GM19452 (cell line): ENCODE results near the gene CYB561D2.
"Not testable (repeated sequence)": the region's sequence is repeated elsewhere in the genome, so short reads cannot be mapped to it uniquely, and the experiment has no call there.

Source experiments
- ATAC-seq: cut with Tn5 transposase; IDR thresholded peaks from one replicate; pipeline ENCODE4 v1.9.1; 2021; ENCODE audit not compliant: unreplicated experiment

Gene CYB561D2, protein sequence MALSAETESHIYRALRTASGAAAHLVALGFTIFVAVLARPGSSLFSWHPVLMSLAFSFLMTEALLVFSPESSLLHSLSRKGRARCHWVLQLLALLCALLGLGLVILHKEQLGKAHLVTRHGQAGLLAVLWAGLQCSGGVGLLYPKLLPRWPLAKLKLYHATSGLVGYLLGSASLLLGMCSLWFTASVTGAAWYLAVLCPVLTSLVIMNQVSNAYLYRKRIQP

DNA sequence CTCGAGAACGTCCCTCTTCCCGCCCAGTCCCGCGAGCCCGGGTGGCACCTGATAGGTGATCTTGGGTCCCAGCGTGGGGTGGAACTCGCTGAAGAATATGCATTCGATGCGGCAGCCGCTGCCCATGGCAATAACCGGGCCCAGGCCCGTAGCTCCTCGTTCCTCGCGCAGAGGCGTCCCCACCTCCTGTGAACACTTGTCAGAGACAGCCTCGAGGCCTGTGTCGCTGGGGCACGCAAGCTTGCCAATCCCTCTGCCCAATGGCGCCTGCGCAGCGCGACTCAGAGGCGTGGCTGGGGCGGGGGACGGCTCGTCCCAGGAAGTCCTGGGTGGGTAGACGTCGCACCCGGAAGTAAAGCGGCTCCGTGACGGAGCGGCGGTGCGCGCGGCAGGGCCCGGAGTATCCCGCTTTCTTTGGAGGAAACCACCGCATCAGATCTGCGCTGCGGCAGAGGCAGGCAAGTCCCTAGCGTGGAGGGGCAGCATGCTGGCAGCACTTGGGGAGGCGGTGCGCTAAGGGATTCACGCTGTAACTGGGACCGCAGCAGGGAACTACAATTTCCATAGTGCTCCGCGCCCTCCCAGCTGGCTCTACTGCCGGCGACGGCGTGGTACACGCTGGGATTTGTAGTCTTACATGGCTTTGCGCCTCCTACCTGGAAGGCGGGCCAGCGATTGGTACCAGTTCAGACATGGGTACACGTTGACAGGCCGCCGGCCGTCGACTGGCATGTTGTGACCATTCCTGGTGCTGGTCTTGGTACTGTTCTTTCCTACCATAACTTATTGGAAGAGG, at the start of gene CYB561D2, which contains the start of gene NPRL2:
Gene CYB561D2, plus strand, starts transcription at position 336 of the 796 bp plus-strand sequence. CDS start 572 bp downstream, outside the sequence.
Gene NPRL2, minus strand, starts transcription at position 249 of the 796 bp plus-strand sequence. Its CDS starts 123 bp downstream, at position 126.
- ATAC-seq: peak; percentile 82

DNA sequence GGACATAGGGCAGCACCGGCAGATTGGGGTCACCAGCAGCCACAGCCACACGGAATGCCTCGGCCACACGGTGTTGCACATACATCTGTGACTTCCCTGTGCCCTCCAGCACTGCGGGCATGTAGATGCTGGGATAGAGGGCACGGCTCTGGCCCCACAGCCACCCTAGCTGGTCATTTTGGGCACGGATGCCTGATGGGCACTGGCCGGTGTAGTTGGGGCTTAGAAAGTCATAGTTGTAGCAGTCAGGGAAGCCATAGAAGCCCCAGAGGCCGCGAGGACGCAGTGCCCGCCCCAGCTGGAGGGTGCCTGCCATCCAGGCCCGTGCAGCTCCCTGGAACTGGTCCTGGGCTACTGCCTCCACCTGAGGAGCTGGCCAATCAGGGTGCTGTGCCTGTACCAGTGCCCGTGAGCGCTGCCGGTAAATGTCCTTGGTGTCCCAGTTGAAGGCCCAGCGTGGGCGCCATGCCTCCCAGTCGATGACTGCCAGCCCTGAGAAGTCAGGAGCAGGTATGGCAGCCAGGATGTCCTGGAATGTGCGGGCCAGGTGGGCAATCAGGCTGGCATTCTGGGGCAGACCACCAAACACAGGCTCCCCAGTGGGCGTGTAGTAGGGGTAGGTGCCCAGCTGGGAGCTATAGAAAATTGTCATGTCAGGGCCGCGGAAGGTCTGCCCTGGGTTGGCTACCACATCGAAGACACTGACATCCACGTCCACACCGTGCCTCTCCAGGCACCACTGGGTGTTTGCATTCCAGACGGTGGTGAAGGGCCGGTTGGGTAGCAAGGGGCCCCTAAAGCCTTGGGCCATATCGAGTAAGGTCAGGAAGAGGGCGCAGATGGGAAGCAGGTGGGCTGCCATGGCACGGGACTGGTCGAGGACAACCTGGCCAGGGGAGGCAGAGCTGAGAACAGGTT, 48.3 kb upstream of the CYB561D2 start:
- ATAC-seq: no peak

DNA sequence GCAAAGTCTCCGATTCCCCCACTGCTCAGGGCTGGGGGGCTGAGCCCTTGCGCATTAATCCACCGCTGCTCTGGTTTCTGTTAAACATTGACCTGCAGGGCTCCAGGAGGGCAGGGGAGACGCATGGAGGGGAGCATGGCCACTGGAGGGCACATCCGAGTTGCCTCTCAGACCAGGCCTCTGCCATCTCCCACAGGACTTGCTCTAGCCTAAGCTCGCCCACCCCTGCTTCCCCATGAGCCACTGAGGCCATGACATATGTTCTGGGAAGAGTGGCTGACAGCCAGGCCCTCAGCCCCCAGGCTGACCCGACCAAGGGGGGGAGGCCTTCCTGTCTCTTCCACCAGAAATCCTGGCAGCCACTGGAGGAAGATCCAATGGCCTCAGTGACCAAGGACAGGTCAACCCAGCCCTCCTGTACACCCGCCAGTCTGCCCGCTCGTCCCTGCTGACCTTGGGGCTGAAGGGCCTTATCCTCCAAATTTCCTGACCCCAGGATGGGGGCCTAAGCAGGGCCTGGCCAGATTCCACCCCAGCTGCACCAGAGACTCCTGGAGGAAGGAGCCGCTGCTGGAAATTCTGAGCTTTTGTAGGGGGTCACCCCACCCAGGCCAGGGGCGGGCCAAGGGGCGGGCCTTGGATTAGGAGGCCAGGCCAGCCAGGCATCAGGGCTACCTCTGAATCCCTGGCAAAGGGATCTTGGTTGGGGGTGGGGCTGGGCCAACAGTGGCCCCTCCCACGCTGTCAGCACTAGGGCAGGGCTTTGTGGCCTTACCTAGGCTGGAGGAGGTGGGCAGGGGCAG, 47.4 kb upstream of the CYB561D2 start, which contains the start of gene HYAL1:
Gene HYAL1, minus strand, starts transcription at position 562 of the 803 bp plus-strand sequence. CDS start 618 bp downstream, outside the sequence.
- no peak for ATAC-seq

DNA sequence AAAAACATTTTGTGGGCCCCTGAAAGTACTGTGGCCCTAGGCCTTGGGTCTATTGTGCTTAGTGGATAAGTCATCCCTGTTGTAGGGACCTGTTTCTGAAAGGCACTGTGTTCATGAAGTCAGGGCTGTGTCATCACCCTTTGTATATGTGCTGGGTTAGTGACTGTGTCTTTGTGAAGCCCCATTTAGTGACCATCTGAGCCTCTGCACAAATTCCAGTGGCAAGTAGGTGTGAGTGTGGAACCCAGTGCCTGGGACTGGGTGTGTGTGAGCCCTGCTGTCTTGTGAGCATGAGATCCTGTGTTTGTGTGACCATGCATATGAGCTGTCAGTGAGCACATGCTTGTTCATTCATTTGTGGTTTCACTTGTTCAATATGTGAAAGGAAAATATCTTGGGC, 46.1 kb upstream of the CYB561D2 start:
- no peak for ATAC-seq

DNA sequence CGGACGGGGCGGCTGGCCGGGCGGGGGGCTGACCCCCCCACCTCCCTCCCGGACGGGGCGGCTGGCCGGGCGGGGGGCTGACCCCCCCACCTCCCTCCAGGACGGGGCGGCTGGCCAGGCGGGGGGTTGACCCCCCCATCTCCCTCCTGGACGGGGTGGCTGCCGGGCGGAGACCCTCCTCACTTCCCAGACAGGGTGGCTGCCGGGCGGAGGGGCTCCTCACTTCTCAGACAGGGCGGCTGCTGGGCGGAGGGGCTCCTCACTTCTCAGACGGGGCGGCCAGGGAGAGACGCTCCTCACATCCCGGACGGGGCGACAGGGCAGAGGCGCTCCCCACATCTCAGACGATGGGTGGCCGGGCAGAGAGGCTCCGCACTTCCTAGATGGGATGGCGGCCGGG, 38.6 kb upstream of the CYB561D2 start:
- ATAC-seq: not testable (repeated sequence)

DNA sequence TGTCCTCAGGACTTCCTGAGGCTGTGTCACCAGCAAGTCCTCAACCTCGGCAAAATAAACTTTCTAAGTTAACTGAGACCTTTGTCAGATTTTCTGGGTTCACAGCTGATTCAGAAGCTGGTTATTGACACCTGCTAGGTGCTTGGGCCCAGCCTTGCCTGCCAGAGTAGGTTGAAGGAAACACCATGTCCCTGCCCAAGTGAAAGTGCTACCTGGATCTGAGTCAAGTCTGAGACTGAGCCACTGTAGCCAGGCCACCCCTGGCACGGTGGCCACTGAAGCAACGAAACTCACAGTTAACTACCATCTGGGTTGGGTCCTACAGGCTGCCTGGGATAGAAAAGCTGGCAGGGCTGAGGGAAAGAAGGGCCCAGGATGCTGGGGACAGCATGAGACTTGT, 36.3 kb upstream of the CYB561D2 start:
- no peak for ATAC-seq

DNA sequence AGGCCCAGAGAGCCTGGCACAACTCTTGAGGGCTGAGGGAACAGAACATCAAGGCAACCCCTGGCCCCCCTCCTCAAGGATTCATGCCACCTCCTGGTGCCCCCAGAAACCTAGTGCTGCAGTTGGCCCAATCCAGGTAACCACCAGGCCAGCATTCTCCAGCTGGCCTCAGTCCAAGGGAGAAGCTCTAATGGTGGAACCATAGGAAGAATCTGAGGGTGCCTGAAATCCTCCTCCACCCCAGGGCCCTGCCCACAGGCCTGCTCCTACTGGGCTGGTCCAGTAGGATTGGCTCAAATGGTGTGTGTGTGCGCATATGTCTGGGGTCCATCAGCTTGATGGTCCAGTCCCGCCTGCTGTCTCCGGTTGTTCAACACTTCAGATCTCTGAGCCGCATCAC, 35.8 kb upstream of the CYB561D2 start:
- ATAC-seq: no peak

DNA sequence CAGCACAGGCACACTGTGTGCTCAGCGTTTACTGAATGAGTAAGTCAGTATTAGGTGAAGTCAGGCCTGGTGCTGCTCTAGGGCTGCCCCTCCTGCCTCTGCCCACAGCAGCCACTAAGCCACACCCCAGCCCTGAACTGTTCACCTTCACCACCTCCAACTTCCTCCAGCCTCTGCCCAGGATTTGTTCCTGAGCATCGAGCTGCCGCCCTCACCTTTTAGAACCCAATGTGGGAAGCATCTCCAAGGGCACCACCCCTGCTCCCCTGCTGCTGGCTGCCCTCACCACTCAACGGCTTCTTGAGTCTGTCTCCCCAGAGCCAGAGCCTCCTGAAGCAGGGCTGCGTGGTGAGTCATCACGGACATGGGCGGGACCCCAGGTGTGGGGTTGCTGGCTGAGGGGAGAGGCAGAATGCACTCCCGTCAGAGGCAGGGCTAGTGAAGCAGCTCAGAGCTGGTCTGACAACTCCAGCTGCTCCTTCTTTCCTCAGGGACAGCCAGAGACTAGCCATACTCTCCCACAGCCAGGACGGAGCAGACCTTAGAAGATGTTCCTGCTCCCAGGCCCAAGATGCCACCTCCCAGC, 33.9 kb upstream of the CYB561D2 start:
- no peak for ATAC-seq

DNA sequence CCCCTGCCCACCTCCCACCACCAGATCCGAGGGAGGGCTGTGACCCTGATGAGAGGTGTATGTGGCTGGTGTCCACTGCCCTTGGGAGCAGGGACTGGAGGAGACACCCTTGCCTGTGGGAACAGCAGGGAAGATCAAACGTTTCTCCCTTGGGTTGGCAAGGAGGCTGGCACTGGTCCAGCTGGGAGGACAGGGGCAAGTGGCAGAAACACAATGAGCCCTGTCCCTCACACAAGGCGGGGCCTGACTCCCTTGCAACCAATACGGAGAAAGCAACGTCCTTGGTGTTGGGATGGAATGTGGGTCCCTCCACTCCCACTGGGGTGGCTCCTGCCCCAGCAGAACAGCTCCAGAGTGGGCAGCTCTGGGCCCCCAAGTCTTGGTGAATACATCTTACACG, 33.4 kb upstream of the CYB561D2 start:
- ATAC-seq: no peak

DNA sequence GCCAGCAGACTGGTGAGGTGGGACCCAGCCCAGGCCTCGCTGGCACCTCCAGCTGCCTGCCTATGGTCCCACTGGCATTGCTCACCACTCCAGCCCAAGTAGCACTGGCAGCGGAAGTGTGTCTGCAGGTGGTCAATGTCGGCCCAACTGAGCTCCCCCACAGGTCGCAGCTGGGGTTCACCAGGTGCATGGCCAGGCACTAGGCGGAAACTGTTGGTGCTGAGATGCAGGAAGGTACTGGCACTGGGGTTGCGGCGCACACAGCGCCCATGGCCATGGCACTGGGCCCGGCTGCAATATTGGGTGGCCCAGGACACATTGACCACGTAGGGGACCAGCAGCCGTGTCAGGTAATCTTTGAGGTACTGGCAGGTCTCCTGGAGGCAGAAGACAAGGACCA, 32.5 kb upstream of the CYB561D2 start:
- ATAC-seq: no peak

DNA sequence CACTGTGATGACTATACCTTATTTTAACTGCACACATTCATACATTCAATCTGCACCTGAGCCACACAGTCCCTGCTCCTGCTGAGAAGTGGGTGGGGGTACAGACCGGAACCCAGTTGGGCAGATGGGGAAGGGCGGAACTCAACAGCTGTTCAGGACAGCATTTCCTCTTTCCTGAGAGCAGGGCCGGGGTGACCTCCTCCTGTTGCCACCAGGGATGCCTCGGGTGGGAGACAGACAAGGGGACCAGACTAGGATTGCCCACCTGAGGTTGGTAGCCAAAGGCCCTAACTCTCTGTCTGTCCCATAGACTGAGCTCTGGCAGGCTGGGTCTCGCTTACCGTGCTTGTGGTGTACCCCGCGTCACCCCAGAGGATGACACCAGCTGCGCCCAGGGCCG, 32.0 kb upstream of the CYB561D2 start:
- no peak for ATAC-seq

DNA sequence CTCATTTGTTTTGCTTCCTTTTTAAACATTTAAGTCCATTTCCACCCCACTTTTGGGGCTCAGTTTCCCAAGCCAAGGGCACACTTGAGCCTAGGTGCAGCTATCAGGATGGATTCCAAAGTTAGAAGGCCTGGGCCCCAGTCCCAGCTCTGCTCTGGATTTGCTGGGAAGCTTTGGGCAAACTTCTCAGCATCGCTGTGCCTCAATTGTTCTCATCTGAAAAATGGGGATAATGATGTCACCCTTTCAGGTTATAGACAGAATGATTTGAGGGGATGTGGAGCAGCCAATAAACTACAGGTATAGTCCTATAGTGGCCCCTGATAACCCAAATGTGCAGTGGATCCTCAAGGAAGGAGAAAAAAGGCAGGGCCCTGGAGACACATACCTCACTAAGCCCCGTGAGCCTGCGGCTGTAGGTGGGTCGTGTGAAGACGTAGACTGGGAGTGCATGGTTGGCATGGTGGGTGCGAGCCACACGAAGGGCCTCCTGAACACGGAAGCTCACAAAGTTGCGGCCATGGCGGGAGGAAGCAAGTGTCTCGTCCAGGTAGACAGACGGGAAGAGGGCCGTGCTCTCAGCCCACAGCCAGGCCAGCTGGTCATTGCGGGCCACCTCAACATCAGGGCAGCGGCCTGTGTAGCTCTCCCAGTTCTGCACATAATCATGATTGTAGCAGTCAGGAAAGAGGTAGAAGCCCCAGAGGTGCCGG, 31.3 kb upstream of the CYB561D2 start:
- ATAC-seq: no peak

DNA sequence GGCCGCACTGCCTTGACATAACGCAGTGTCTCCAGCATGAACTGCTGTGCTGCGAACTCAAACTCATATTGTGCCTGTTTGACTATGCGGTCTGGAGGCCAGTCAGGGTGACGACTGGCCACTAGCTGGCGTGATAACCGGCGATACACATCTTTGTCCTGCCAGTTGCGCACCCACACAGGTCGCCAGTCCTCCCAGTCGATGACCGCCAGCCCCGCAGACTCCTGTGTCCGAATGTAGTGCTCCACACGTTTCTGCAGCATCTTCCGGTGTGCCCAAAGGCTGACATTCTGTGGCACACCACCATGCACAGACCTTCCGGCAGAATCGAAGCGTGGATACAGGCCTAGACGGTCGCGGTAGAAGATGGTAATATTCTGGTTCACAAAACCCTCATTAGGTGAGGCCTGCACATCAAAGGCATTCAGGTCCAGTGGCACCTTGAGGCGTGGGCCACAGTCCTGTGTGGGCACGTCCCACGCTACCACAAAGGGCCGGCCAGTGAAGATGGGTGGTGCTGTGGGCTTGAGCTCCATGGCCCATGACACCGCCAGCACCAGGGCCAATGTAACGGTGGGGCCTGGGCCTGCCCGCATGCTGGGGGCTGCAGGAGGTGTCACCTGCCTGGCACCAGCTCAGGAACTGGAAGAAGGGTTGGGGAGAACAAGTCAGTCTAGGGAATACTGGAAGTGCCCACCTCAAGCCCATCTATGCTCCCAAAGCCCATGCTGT, 30.6 kb upstream of the CYB561D2 start:
- ATAC-seq: no peak

DNA sequence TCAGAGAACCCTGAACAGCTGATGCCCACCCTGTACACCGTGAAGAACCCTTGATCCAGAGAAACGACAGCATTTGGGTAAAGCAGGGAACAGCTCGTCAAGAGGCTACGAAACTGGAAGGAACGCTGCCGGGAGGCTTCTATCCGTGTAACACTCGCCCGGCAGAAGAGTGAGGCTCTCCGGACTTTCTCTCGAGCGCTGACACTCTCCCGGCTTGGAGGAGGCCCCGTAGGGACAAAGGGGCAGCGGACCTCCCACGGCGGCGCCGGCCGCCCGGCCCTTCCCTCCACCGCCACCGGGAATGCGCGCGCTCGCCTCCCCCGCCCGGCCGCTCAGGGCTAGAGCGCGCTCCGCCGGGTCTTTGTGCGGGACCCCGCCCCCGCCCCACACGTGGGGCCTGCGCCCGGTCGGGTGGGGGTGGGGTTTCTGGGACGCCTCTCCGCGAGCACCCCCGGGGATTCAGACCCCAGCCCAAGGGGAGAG, 29.8 kb upstream of the CYB561D2 start:
- ATAC-seq: peak; percentile 48

DNA sequence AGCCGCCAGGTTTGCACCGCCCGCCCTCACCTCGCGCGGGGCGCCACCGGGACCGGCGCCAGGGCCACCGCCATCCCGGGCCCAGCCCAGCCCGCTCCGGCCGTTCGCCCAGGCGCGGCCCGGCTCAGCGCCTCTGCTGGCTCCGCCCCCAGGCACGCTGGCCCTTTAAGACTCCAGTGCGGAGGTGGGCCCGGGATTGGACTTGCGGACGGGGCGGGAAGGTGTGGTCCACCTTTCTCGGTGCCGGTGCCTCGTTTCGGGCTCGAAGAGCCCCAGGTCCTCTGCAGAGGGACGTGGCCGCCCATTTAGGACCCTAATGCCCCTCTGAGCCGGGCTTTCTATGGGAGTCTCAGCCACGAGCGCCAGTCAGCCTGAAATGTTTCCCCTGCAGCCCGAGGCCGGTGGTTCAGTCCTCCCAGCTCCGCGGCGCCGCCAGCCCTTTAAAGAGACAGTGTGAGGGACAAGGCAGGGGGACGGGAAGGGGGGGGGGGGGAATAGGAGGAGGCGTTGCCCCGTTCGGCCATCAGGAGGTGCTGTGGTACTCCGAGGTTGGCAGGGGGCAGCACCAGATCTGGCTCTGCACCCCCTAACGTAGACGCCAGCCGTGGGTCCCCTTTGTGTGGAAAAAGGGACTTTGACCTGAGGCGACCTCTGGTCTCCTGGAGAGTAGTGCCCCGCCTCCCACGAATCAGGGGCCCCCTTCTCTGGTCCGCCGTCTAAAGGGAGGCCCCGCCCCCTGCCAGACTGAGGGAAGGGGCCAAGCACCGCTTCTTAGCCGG, 29.1 kb upstream of the CYB561D2 start:
- peak; percentile 79 for ATAC-seq

DNA sequence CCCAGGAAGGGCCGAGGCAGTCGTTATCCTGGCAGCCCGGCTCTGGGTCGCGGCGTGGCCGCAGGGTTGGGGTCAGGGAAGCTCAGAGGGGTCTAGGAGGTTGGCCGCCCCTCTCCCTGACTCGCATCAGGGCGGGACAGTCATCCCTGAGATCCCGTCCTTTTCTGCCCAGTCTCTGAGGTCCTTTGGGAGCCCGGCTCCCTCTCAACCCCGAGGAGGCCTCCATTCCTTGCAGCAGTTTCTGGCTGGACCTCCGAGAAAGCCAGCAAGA, 28.6 kb upstream of the CYB561D2 start:
- no peak for ATAC-seq

DNA sequence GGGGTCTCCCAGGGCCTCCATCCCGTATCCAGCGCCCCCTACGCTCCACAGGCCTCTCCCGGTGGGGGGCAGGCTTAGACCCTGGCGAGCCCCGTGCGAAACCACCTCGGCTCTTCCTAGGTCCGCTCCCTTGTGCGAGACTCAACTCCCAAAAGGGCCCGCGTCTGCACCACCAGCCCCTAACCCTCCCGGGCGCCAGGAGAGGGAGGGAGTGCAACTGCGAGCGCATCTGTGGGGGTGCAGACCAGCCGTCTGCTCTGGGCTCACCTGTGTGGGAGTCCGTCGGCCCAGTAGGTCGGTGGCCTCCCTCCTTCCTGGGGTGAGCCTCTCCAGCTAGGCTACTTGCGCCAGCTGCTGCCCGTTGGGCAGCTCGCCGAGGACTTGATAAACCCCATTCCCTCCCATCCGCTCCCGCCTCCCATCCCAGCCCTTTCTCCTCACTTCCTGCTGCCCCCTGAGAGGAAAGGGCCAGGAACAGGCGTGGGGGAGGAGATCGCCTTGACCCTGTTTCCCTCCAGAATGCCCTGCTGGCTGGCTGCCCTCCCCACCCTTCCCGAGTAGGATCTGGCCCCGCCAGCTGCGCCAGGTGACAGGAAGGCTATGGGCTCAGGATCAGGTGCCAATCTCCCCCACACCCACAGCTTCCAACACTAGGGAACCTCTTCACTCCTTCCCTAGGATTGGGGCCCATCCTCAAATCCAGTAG, 28.1 kb upstream of the CYB561D2 start, which contains the start of gene HYAL2:
Gene HYAL2, minus strand, starts transcription at position 360 of the 706 bp plus-strand sequence. CDS start 2,256 bp downstream, outside the sequence.
- no peak for ATAC-seq
